Activated naive CD4-positive, alpha-beta T cell treated with anti-CD3 and anti-CD28 coated beads, Interleukin-2, amount 50 U/mL, for 16 hours (primary cell): ENCODE measurements around the gene FRYL.

Source experiments
- DNase-seq: peaks from one replicate; pipeline ENCODE4 v3.0.0-alpha.2; 2020

The FRYL gene

DNA sequence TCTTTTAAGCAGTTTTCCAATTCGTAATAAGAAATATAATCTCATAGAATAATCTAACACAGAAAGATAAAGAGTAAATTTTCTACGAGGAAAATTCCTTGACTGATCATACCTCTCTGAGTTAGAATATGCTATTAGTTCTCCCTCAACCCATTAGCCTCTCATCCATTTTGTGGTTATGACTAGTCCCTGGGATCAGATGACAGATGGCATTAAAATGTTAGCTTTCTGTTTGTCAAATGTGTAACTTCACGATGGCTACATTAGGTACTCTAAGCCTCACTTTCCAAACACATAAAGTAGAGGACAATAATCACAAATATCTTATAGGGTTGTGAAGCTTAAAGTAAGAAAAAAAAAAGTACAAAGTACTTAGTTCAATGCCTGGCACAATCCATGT lies 177.9 kb downstream of the FRYL start:
- no peak for DNase-seq

DNA sequence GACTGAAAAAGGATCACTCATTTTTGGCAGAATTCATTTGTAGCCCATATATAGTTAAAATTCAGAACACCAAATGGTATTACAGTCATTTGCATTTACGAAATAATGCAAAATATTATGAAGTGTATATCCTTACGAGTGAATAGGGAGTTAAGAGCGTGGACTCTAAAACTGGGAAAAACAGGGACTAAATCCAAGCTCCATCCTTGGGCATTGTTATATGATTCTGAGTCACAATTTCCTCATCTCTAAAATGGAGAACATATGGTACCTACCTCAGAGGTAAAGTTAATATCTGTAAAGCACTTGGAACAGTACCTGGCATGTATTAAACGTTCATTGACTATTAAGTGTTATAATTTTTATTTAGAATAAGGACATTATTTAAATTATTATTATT lies 183.7 kb downstream of the FRYL start:
- DNase-seq = no peak

GRCh38 chr4:48594180-48594579 lies 185.9 kb downstream of the FRYL start:
- DNase-seq = no peak

DNA sequence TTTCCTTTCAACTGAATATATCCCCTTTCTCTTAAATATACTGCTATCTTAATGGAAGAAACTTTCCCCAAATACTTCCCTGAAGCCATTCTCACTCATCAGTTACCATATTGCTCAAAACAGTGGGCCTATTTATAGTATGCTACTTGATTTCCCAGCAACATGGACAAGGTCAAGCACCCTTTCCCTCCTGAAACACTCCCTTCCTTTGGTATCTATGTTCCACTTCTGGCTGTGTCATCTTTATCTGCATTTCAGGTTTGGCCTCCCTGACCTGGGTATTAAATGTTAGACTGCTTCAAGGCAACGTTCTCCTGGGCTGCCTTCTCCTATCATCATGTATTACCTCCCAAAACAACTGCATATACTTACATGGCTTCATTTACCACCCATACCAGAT lies 188.7 kb downstream of the FRYL start:
- DNase-seq = no peak

DNA sequence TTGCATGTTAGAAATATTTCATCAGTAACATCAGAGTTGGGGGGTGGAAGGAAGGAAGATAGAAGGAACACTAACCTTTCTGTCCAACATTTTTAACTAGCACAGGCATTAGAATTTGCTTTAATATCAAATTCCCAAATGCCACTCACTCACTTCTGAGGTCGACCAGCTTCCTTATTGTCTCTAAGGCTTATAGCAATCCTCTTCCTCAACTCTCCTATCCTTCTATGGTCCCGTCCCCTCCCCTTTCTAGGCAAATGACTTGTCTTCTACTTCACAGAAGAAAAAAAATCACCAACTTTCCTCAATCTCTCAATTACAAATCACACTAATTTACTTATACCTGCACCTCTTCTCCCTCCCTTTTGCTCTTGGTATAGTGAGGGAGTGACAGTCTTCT lies 189.2 kb downstream of the FRYL start:
- DNase-seq = no peak

DNA sequence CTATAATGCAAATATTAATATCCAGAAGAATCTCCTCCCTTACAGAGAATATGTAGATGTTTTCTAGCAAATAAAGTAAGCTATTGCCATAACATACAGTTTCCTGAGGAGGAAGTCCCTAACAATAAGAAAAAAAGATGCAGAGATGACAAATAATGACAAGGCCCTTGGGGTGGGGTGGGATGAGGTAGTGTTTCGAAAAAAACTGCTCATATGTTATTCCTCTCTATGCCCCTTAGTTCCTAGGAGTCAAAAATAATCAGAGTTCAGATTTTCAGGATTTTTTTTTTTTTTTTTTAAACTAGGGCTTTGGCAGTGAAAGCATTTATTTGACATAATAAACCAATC lies 191.0 kb downstream of the FRYL start:
- DNase-seq = no peak

GRCh38 chr4:48588230-48589097 lies 191.6 kb downstream of the FRYL start:
- DNase-seq = no peak

DNA sequence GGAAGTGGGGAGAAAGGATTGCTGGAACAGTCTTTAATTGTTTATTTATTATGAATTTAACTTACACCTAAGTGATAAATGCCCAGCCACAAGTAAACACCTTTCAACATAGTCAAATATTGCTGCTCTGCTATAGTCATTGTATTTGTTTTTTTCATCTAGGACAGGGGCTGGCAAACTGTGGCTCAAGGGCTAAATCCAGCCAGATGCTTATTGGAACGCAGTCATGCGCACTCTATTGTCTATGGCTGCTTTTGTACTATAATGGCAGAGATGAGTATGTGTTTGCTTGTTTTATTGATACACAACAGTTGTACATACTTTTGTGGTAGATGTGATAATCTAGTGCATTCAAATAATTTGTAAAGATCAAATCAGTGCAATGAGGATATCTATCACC lies 194.7 kb downstream of the FRYL start:
- no peak for DNase-seq

DNA sequence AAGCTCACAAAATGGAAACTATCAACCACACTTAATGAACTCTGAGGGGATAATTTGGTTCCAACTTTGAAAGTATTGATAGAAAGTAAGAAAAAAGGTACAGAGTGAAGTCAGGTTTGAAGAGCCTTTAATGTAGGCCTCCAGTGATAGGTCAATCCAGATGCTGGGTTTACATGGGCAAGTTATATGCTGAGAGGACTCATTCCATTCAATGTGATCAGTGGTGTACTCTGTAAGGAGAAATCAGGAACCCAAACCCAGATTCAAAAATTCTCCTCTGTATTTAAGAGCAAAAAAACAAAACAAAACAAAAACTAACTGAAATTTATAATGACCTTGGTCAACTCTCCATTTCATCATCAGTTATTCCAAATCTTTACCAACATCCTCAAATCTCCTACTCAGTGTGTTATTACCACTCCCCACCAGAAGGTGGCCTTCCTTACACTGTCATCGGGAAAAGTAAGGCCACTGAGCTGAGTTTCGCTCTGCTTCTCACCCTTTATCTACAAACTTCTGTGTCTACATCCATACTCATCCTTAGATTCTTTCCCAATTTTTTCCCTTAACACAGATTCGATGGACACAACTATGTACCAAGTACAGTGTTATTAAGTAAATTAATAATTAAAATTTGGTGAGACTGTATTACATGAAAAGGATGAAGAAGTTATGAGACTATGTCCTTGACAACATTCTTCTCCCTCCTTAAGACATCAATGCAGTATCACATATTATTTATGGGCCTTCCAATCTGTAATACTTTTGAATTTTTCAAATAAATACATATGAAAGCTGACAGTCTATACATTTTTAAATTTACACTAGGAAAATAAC lies 201.7 kb downstream of the FRYL start:
- peak; percentile 40 for DNase-seq

- no peak for DNase-seq
Measured at GRCh38 chr4:48575964-48576363, 204.1 kb downstream of the FRYL start.

GRCh38 chr4:48571471-48571870 lies 208.6 kb downstream of the FRYL start:
- DNase-seq = no peak

GRCh38 chr4:48570646-48571220 lies 209.3 kb downstream of the FRYL start:
- DNase-seq = no peak

GRCh38 chr4:48566034-48566384 lies 214.1 kb downstream of the FRYL start:
- DNase-seq = no peak

DNA sequence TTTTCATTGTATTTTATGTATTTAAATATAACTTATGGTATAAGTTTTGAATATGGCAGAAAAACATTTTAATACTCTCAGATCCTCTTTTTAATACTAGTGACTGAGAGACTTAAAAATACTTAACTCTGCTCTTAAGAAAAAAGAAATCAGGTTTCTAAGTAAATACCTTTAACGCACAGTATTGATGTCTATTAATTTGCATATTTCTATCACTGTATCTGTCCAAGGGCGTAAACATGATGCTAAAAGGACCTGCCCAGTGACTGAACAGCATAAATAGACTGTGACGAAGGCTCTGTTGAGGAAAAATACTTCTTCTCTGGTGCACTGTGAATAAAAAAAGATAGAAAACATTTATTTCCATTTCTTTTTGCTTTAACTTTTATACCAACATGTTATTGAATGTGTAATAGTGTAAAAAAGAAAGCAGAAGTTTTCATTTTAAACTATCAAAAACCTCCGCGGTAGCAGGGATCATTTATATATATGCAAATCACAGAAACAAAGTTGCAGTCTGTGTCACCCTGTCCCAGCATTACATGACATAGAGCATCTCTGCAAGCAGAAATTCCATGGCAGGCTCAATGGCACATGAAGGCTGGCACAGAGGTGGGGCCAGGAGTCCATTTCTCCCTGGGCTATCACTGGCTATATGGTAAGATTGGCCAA lies 214.6 kb downstream of the FRYL start:
- DNase-seq = no peak

- DNase-seq = no peak
Measured at GRCh38 chr4:48564151-48564550, 215.9 kb downstream of the FRYL start.

- DNase-seq = no peak
Measured at GRCh38 chr4:48558819-48559218, 221.3 kb downstream of the FRYL start.

GRCh38 chr4:48558026-48558425 lies 222.1 kb downstream of the FRYL start:
- no peak for DNase-seq

DNA sequence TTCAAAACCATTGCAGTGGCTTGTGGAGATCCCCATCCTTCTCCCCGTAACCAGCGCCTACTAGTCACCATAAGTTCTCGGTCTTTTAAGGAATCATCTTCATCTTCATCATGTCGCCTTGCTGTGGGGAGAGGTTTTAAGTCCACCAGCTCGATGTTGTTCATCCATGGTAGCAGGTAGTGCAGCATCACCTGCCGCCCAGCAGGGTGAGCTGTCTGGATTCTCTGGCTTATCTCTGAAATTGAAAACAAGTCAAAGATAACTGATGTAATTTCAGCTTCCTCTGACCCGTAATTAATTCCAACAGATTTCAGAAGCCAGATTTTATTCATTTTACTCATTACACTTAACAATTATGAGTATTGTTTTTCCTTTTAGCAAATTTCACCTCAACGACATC lies 222.6 kb downstream of the FRYL start:
- DNase-seq = no peak

GRCh38 chr4:48556268-48556667 lies 223.8 kb downstream of the FRYL start:
- no peak for DNase-seq

DNA sequence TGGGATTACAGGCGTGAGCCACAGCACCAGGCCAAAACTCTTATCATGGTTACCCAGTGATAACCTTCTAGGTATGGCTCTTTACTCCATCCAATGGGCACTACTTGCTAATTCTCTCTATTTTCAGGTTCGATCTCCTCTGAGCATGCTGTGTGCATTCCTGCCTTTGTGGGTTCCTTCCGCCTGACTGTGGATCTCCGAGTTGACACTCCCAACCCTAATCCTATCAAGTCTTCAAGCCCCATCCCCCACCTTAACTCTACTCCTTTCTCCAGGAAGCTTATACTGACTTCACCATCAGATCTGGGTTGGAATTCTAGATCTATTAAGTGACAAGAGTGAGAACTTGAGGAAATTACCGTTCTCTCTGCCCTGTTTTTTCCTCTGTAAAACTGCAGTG lies 225.5 kb downstream of the FRYL start:
- DNase-seq = no peak

DNA sequence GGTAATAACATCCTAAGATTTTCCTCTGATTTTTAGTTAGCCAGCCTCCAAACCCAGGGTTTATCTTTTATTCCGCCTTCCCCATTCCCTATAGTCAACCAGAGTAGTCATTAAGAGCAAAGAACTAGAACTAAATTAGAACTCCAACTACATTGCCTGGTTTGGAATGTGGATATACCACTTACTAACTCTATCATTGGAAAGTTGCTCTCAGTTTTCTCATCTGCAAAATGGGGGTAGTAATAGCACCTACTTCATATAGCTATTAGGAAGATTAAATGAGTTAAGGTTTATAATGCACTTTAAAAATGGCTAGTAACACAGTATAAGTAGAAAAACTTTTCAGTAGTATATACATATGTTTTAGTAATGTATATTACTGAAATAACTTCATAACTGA lies 226.4 kb downstream of the FRYL start:
- DNase-seq = no peak

DNA sequence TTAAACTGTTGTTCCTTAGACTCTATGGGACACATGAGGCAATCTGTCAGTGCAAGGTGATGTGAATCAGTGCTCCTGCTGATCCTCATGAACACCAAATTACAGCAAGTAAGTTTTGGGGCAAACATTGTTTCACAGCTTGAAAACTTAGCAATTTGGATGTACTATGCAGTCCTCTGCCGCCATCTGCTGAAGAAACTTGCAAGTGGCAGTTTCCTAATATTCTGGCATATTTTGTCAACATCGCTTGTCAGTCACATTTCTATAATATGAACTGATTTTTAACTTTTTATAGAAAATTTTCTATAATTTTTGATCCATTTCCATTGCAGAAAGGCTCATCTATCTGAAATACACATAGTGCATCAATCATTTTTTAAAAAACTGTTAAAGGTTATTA lies 233.7 kb downstream of the FRYL start:
- DNase-seq = peak; percentile 23

- DNase-seq = no peak
Measured at GRCh38 chr4:48543796-48544195, 236.3 kb downstream of the FRYL start.

GRCh38 chr4:48542888-48543287 lies 237.2 kb downstream of the FRYL start:
- DNase-seq = no peak
